IPS-18c (cell line): ENCODE measurements around the gene APOBEC3H.
A peak's percentile ranks its signal among the peaks of the same experiment; 100 is the strongest.

Experiments
- H3K4me3 ChIP-seq: 2 replicates; pipeline ENCODE4 v1.7.0; 2013; ENCODE audit warnings: low read depth, mild to moderate bottlenecking, low read length, moderate library complexity; ENCODE audit not compliant: insufficient read depth
- H3K9me3 ChIP-seq: one replicate; pipeline ENCODE4 v1.6.1; 2013; ENCODE audit warnings: mild to moderate bottlenecking, low read length, moderate library complexity; ENCODE audit not compliant: control insufficient read depth, insufficient read depth

The APOBEC3H gene

DNA sequence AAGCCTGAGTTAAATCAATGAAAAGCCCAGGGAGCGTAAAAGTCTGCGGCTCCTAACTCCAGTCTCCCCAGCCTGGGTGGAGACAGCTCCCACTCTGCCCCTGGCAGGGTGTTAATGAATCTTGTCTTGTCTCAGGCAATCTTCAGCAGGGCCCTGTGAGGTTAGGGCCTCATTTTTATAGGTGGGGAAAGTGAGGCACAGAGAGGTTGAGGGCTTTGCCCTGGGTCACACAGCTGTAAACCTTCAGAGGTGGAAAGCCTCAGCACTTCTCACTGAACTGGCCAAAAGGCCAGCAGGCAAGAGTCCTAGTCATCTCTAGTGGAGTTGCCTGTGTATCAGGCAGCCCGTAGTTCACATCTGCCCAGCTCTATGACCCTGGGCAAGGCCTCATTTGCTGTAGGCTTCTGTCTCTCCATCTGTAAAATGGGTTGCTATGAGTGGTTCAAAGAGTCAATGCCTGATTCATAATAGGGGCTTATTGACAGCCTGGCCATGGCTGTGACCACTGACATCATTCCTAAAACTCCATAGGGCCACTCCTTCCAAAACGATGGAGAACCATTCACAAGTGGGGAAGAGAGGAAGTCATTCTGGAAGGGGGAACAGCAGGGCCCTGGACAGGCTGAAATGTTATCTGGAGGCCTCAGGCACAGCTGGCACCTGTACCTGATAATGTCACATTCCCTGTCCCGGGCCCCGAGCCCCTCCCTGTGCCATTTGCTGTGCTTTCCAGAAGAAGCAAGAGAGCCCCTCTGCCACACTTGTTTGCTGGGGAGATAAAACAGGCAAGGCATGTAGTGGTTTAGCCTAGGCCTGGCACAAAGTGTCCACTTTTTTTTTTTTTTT, 49.4 kb downstream of the APOBEC3H start:
- Histone ChIP-seq H3K9me3 (no peaks in the 10 kb centered on the region), H3K4me3 (no peak overlapping the region; the same call in 1 of the 2 replicates)

DNA sequence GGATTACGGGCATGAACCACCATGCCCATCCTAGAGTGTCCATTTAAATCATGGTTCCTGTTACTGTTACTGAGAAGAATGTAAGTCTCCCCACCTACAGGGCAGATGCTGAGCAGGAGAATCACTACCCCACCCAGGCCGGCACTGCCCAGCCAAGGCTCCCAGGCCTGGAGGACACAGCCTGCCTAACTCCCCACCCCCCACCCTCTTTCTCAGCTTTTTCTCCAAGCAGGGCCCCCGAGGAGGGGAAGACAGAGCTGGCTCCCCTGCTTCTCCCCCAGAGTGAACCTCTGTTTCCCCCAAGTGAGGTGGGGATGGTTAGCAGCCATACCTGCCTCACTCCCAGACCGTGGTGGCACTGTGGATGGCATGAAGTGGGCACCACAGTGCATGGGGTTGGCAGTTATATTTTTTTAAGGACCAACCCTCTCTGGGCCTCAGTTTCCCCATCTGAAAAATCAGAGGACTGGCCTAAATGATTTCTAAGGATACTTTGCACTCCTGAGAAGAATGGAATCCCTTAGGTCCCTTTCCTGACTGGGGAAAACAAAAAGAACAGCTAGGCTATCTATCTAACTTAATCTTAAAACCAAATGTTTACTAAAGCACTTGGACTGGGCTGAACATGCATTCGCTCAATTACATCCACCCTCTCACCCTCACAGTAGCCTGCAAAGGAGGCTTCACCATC, 50.4 kb downstream of the APOBEC3H start:
- H3K9me3 ChIP-seq: no peaks in the 10 kb centered on the region
- no peak overlapping the region; the same call in 1 of the 2 replicates for H3K4me3 ChIP-seq

DNA sequence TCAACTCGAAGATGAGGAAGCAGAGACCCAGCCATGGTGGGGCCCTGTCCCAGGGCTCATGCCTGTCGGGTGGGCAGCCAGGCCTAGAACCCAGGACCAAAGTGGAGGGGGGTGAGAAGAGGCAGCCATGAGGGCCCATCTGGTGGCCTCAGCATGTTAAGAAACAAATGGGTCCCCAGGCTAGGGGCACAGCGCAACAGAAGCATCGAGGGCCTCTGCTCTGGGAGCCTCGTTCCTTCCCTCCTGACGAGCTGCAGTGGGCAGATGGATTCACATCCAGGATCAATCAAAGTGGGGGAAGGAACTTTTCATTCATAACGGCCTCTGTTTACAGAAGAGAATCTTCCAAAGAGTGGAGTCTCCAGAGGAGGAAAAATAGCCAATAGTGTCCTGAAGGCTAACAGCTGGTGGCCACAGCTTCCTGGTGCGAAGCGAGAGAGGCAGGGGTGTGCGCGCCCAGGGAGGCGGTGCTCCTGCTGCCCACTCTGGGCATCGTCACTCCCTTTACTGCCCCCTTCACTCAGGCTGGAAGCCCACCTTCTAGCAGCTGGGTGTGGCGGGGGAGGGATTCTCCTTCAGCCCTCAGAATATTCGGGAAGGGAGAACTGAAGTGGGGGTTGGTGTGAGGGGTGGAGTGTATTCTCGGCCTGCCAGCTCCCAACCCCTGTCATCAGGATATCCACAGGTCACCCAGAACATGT, 51.1 kb downstream of the APOBEC3H start:
- Histone ChIP-seq H3K9me3 (no peaks in the 10 kb centered on the region), H3K4me3 (peak overlapping the region; percentile 3; the same call in 1 of the 2 replicates)

DNA sequence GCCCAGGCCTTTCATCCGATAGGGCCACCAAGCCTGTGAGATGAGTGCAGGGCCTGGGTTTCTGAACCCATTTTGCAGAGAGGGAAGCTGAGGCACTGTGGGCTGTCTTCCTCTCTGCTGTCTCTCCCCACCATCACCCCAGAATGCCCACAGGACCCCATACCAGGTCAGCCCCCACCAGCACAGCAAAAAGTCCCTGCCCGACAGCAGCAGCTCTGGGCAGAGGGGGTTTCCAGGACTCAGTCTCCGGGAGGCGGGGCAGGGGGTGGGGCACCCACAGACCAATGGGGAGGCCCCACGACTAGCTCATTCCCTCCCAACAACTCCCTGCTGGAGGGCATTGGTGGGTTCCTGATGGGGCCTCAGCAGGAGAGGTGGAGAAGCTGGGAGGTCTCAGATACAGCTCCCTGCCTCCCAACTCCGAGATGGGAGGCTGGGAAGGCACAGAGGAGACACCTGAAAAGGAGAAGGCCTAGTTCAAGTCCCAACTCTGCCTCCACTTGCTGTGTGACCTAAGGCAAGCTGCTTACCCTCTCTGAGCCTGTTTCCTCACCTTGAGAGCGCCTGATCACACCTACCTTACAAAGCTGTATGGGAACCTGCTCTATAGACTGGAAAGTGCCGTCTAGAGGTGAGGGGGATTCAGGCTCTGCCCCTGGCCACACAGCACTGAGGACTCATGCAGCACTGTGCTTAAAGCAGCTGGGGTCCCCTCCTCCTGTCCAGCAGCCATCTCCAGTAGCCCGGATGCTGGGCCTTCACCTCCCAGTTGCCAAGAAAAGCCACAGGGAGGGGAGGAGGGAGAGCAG, 51.9 kb downstream of the APOBEC3H start:
- no peak overlapping the region for H3K4me3 ChIP-seq
- H3K9me3 ChIP-seq: no peaks in the 10 kb centered on the region

DNA sequence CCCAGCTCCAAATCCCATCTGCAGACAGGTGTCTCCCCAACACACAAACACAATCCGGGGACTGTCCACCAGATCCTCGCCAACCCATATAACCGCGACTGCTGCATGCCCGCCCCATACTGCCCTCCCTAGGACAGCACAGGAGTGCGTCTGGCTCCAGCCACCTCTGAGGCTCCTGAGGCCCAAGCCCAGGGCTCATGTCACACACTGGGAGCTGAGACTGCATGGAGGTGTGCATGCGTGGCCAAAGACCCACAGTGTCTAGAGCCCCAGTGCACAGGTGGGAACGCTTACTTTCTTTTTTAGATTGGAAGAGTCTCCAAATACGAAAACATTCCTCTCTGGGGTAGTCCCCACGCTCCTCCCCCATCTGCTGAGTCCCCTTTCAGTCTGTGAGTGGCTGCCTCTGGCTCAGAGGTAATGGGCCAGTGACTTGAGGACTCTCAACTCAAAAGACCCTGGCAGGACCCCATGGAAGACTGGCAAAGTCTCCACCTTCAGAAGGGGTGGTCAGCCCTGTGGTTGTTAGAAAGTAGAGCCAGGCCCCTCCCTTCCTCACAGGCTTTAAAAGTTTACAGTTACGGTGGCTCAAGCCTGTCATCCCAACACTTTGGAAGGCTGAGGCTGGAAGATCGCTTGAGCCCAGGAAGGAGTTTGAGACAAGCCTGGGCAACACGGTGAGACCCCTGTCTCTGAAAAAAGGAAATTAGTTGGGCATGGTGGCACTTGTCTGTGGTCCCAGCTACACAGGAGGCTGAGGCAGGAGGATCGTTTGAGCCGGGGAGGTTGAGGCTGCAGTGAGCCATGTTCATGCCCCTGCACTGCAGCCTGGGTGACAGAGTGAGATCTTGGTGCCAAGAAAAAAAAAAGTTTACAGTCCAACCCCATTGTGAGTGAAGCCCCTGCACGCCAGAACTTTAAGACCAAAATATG, 53.1 kb downstream of the APOBEC3H start:
- no peaks in the 10 kb centered on the region for H3K9me3 ChIP-seq
- no peak overlapping the region for H3K4me3 ChIP-seq

DNA sequence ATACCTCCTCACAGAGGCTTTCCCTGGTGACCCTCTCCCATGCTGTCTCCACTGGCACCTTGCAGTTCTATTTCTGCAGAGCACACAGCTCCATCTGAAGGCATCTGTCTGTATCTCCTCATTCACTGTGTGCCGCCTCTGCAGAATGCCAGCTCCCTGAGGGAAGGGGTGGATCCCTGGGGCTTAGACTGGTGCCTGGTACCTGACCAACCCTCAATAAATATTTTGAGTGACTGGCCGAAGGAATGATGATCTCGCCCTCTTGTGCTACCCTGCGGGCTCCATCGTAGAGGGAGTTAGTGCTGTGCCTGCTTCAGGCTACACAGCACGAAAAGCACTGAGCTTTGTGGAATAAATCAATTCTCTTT, 53.8 kb downstream of the APOBEC3H start:
- Histone ChIP-seq H3K9me3 (no peaks in the 10 kb centered on the region), H3K4me3 (no peak overlapping the region)

DNA sequence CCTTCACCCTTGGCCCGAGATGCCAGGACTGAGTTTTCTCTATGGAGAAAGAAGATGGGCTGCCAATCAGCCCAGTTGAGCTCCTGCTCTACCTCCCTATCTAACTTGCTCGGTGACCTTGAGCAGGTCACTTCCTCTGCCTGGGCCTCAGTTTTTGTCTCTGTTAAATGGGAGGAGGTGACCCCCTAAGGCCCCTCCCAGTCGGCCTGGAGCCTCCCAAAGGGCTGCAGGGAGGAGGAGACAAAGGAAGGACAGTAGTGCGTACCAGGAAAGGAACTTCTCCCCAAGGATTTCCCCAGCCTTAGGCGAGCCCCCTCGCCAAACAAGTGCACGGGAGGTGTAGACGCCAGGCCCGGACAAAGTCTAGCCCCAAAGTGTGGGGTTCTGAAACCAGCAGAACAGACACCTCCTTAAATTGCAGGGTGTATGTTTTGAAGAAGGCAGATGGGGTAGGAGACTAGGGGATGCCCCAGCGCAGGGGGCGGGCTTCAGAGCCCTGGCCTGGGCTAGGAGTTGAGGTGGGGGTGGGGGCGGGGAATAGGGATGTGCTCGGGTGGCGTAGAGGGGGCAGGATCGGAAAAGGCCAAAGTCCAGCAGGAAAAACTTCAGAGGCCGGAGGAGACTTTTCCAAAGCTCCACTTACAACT, 54.4 kb downstream of the APOBEC3H start:
- Histone ChIP-seq H3K4me3 (peak overlapping the region; percentile 56), H3K9me3 (no peaks in the 10 kb centered on the region)

DNA sequence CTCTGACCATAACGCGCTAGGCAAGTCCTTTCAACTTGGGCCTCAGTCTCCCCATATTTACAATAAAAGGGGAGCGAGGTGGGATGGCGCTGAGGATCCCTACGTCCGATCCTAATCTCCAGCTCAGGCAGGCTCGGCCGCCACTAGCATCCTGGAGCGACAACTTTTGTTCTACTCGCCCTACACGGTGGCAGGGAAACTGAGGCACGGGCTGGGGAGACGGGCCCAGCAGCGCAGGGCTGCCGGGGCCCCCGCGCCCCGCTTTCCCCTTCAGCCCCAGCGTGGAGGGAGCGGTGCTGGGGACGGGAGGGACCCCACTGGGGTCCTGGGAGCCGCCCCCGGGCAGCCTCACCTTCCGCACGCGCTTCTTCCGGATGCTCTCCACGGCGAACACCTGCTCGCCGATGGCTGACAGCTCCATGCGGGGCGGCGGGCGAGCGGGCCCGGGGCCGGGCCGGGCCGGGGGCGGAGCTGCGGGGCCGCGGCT, 55.0 kb downstream of the APOBEC3H start:
- peak overlapping the region; percentile 56 for H3K4me3 ChIP-seq
- no peaks in the 10 kb centered on the region for H3K9me3 ChIP-seq

DNA sequence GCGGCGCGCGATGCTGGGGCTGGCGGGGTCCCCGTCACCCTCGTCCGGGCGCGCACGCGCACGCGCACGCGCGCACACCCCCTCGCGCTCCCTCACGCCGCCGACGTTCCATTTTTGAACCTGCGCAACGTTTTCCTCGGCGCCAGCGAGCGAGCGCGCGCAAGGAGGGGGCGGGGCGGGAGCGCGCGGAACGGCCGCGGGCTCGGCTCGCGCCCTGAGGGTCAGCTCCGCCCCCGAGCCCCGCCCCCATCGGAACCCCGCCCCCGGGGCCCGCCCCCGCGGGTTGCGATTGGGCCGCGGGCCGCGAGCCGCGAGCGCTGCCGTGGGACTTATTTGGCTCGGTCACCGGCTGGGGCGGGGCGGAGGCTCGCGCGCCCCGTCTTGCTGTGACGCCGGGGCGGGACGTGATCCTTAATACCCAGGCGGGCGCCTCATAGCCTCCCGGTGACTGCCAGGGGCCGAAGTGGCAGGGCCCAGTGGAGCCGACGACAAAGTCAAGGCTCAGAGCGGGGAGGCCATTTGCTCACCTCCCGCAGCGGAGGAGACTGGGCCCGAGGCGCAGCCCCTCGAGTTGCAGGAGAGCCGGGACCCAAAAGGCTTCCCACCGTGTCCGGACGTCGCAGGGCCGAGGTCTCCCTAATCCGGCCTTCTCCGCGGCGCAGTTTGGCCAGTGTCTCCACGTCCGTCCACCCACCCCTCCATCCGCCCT, 55.6 kb downstream of the APOBEC3H start, which contains the start of gene CBX7:
TSS of gene CBX7 (minus strand) at position 170 of the 709 bp plus-strand sequence. CDS start 236 bp downstream, outside the sequence.
- Histone ChIP-seq H3K4me3 (peak within 1 kb of the TSS; percentile 71), H3K9me3 (no peaks in the 10 kb centered on the region)

DNA sequence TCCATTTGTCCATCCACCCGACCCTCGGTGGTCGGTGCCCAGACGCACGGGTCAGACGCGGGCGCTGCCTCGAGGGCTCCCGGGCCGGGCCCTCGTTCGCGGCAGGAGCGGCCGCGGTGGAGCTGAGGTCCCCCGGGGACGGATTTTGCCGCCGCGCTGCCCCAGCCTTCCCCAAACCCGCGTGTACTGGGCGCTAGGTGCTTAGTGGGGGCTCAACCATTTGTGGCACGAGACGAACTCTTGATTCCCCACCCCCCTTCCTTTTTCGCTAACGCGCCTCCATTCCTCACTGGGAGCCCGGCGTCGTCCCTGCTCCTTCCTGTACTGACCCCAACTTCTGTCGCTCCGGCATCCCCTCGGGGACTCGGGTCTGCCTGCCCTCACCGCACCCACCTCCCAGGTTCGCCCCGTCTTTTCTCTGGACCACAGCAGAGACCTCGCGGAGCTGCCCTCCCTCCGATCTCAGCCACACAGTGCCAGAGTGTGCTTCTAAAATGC, 56.2 kb downstream of the APOBEC3H start:
- H3K4me3 ChIP-seq: peak overlapping the region; percentile 71
- H3K9me3 ChIP-seq: no peaks in the 10 kb centered on the region
